Stimulated activated memory B cell treated with anti-CD40 and anti-IgM and Interleukin-4, amounts not matched to agents 10 μg/mL and 1 μg/mL and 100 μg/mL, for 72 hours (primary cell): ENCODE data around the gene FEZF2.

Experiments used
- ATAC-seq: fragments of 150-1000 bp; cut with Tn5 transposase; 2 replicates; pipeline ENCODE4 v1.10.0; 2021
- H3K27ac Mint-ChIP-seq: one replicate; pipeline ENCODE4 v1.8.0; 2022; ENCODE audit warnings: mild to moderate bottlenecking, mixed read lengths
- H3K27me3 Mint-ChIP-seq: one replicate; pipeline ENCODE4 v1.8.0; 2022; ENCODE audit warnings: mixed read lengths
- H3K36me3 Mint-ChIP-seq: one replicate; pipeline ENCODE4 v1.8.0; 2022; ENCODE audit warnings: mixed read lengths
- H3K4me1 Mint-ChIP-seq: one replicate; pipeline ENCODE4 v1.8.0; 2022; ENCODE audit warnings: mixed read lengths
- H3K4me3 Mint-ChIP-seq: one replicate; pipeline ENCODE4 v1.8.0; 2022; ENCODE audit warnings: mild to moderate bottlenecking, moderate library complexity, mixed read lengths
- H3K9me3 Mint-ChIP-seq: one replicate; pipeline ENCODE4 v1.8.0; 2022; ENCODE audit warnings: mixed read lengths

The FEZF2 gene

DNA sequence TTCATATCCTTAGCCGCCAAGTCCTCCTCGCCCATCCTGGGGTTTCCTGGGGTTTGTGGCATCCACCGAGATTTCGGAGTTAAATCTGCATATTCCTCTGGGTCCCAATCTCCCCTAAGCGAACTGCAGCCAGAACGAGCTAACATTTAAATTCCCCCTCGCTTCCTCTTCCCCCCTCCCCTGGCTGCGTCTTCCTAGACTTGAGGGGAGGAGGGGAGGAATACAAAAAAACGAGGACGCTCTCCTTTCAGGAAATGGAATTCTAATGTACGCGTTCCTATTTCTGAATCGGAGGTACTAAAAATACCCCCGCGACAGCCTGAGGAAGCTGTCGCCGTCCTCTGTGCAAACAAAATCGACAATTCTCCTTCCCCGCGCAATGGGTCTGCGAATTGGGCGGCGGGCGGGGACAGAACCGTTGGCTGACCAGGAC, 5.6 kb downstream of the FEZF2 start:
- no peak for ATAC-seq
- Mint-ChIP-seq H3K4me1 (no peaks in the 10 kb centered on the region), H3K27ac (no peak overlapping the region), H3K4me3 (no peak overlapping the region), H3K27me3 (peaks cover 78% of the 10 kb centered on the region), H3K36me3 (no peaks in the 10 kb centered on the region), H3K9me3 (no peaks in the 10 kb centered on the region)

DNA sequence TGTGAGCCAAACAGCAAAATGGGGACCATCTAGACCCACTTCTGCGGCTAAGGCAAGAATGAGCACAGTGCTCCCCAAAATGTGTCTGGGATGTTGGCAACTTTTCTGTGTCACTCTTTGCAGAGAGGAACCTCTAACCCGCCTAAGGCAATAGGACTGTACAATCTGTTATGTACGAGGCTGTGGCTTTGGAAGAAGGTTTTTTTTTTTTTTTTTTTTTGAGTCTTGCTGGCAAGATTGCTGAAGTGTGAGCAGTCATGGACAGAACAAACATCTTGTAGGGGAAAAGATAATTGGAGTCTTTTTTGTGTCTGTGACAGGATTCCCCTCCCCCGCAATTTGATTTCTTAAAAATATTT, 7.2 kb downstream of the FEZF2 start:
- H3K4me3 Mint-ChIP-seq, result no peak overlapping the region
- H3K4me1 Mint-ChIP-seq, result no peaks in the 10 kb centered on the region
- H3K27ac Mint-ChIP-seq, result no peak overlapping the region
- H3K27me3 Mint-ChIP-seq, result peaks cover 64% of the 10 kb centered on the region
- no peaks in the 10 kb centered on the region for H3K9me3 Mint-ChIP-seq
- H3K36me3 Mint-ChIP-seq, result no peaks in the 10 kb centered on the region
- no peak for ATAC-seq

GRCh38 chr3:62365391-62366125, 7.8 kb downstream of the FEZF2 start:
- peaks cover 58% of the 10 kb centered on the region for H3K27me3 Mint-ChIP-seq
- H3K27ac Mint-ChIP-seq, result no peak overlapping the region
- no peak overlapping the region for H3K4me3 Mint-ChIP-seq
- no peak for ATAC-seq
- no peaks in the 10 kb centered on the region for H3K9me3 Mint-ChIP-seq
- no peaks in the 10 kb centered on the region for H3K4me1 Mint-ChIP-seq
- no peaks in the 10 kb centered on the region for H3K36me3 Mint-ChIP-seq

GRCh38 chr3:62364191-62364590, 9.2 kb downstream of the FEZF2 start:
- no peak for ATAC-seq
- no peaks in the 10 kb centered on the region for H3K36me3 Mint-ChIP-seq
- no peak overlapping the region for H3K27ac Mint-ChIP-seq
- no peaks in the 10 kb centered on the region for H3K4me1 Mint-ChIP-seq
- no peaks in the 10 kb centered on the region for H3K9me3 Mint-ChIP-seq
- H3K27me3 Mint-ChIP-seq, result peaks cover 45% of the 10 kb centered on the region
- H3K4me3 Mint-ChIP-seq, result no peak overlapping the region

DNA sequence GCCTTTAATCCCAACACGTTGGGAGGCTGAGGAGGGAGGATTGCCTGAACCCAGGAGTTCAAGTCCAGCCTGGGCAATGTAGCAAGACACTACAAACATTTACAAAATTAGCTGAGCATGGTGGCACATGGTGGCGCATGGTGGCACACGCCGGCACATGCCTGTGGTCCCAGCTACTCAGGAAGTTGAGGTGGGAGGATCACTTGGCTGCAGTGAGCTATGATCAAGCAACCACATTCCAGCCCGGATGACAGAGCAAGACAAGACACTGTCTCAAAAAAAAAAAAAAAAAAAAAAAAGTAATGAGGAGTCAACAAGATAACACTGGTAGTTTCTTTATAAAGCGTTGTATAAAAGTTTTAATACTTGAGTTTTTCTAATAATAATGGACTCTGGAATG, 10.1 kb downstream of the FEZF2 start:
- no peaks in the 10 kb centered on the region for H3K9me3 Mint-ChIP-seq
- ATAC-seq, result no peak
- no peak overlapping the region for H3K27ac Mint-ChIP-seq
- peaks cover 36% of the 10 kb centered on the region for H3K27me3 Mint-ChIP-seq
- no peaks in the 10 kb centered on the region for H3K36me3 Mint-ChIP-seq
- H3K4me1 Mint-ChIP-seq, result no peaks in the 10 kb centered on the region
- H3K4me3 Mint-ChIP-seq, result no peak overlapping the region

GRCh38 chr3:62361824-62362223, 11.5 kb downstream of the FEZF2 start:
- Mint-ChIP-seq H3K4me3 (no peak overlapping the region), H3K27ac (no peak overlapping the region), H3K36me3 (no peaks in the 10 kb centered on the region), H3K27me3 (peaks cover 21% of the 10 kb centered on the region), H3K9me3 (no peaks in the 10 kb centered on the region), H3K4me1 (no peaks in the 10 kb centered on the region)
- no peak for ATAC-seq

- Mint-ChIP-seq H3K9me3 (no peaks in the 10 kb centered on the region), H3K27ac (no peak overlapping the region), H3K4me3 (no peak overlapping the region), H3K36me3 (no peaks in the 10 kb centered on the region), H3K4me1 (no peaks in the 10 kb centered on the region), H3K27me3 (peaks cover 15% of the 10 kb centered on the region)
- no peak for ATAC-seq
Observed at GRCh38 chr3:62361261-62361660, 12.1 kb downstream of the FEZF2 start.

DNA sequence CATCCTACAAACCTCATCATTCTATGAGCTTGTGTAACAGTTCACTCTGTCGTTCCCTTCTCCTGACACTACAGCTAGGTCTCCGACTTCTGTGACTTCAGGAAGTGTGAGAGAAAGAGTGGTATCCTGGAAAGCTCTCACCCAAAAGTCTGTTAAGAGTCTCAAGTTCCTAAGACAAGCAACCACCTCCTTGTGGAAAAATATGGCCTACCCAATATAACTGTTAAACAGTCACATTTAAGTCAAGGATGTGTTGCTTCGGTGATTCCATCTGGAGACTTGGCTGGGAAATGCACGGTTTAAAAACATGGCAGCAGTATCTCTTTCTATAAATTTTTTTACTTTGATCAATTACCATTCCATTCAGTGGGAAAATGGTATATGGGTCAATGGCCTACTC, 13.8 kb downstream of the FEZF2 start:
- Mint-ChIP-seq H3K9me3 (no peaks in the 10 kb centered on the region), H3K36me3 (no peaks in the 10 kb centered on the region), H3K27me3 (no peaks in the 10 kb centered on the region), H3K4me1 (no peaks in the 10 kb centered on the region), H3K27ac (no peak overlapping the region), H3K4me3 (no peak overlapping the region)
- ATAC-seq, result no peak

DNA sequence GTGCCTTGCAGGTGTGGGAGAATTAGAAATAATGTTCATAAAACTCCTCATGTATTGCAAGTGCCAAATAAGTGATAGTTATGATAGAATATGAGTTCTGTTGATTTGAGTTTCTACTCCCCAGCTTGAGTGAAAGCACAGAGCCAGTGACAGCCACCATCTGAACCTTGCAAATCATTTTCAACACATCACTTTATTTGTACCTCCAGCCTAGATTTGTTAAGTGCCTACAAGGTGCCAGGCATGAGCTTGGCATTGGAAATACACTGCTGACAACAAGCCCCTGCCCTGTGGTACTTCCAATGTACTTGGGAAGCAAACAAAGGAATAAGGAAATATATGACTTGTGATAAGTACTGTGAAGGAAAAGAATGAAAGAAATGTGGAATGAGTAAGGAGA, 17.0 kb downstream of the FEZF2 start:
- no peaks in the 10 kb centered on the region for H3K4me1 Mint-ChIP-seq
- H3K9me3 Mint-ChIP-seq, result no peaks in the 10 kb centered on the region
- H3K4me3 Mint-ChIP-seq, result no peak overlapping the region
- no peaks in the 10 kb centered on the region for H3K27me3 Mint-ChIP-seq
- no peaks in the 10 kb centered on the region for H3K36me3 Mint-ChIP-seq
- H3K27ac Mint-ChIP-seq, result no peak overlapping the region
- ATAC-seq, result no peak

DNA sequence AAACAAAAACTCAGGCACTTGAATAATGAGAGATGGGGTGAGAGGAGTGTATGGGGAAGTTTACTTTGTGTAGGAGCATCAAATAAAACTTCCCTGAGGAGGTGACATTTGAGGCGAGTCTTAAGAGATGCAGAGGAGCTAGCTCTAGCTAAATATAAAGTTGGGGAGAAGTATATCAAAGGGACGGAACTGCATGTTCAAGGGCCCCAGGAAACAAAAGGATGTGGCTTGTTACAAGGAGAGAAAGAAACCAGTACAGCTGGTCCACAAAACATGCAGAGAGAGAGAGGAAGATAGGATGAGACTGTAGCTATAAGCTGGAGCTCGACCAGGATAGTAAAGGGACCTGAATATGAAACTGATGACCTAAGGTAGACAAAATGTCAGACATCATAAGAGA, 17.6 kb downstream of the FEZF2 start:
- no peaks in the 10 kb centered on the region for H3K36me3 Mint-ChIP-seq
- no peak for ATAC-seq
- H3K9me3 Mint-ChIP-seq, result no peaks in the 10 kb centered on the region
- H3K27me3 Mint-ChIP-seq, result no peaks in the 10 kb centered on the region
- no peaks in the 10 kb centered on the region for H3K4me1 Mint-ChIP-seq
- no peak overlapping the region for H3K27ac Mint-ChIP-seq
- no peak overlapping the region for H3K4me3 Mint-ChIP-seq

DNA sequence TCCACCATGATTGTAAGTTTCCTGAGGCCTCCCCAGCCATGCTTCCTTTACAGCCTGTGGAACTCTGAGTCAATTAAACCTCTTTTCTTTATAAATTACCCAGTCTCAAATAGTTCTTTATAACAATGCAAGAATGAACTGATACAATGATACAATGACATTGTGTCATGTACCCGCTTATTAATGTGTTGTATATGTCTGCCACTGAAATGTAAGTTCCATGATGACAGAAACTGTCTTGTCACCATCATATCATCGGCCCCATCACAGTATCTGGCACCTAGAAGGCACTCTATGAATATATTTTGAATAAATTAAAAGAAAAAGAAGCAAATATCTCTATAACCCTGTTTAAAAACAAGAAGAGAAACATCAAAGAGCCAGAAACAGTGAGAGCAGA, 29.6 kb downstream of the FEZF2 start:
- H3K36me3 Mint-ChIP-seq, result no peaks in the 10 kb centered on the region
- no peaks in the 10 kb centered on the region for H3K4me1 Mint-ChIP-seq
- peaks cover 23% of the 10 kb centered on the region for H3K27me3 Mint-ChIP-seq
- no peak overlapping the region for H3K27ac Mint-ChIP-seq
- no peak for ATAC-seq
- no peak overlapping the region for H3K4me3 Mint-ChIP-seq
- H3K9me3 Mint-ChIP-seq, result peaks cover 7% of the 10 kb centered on the region

- Mint-ChIP-seq H3K4me3 (no peak overlapping the region), H3K27me3 (no peaks in the 10 kb centered on the region), H3K4me1 (no peaks in the 10 kb centered on the region), H3K27ac (no peak overlapping the region), H3K9me3 (no peaks in the 10 kb centered on the region), H3K36me3 (no peaks in the 10 kb centered on the region)
- no peak for ATAC-seq
Observed at GRCh38 chr3:62335196-62335595, 38.2 kb downstream of the FEZF2 start.

- no peak overlapping the region for H3K27ac Mint-ChIP-seq
- no peaks in the 10 kb centered on the region for H3K27me3 Mint-ChIP-seq
- no peaks in the 10 kb centered on the region for H3K36me3 Mint-ChIP-seq
- H3K9me3 Mint-ChIP-seq, result no peaks in the 10 kb centered on the region
- H3K4me3 Mint-ChIP-seq, result no peak overlapping the region
- no peak for ATAC-seq
- no peaks in the 10 kb centered on the region for H3K4me1 Mint-ChIP-seq
Observed at GRCh38 chr3:62332835-62333244, 40.5 kb downstream of the FEZF2 start.

DNA sequence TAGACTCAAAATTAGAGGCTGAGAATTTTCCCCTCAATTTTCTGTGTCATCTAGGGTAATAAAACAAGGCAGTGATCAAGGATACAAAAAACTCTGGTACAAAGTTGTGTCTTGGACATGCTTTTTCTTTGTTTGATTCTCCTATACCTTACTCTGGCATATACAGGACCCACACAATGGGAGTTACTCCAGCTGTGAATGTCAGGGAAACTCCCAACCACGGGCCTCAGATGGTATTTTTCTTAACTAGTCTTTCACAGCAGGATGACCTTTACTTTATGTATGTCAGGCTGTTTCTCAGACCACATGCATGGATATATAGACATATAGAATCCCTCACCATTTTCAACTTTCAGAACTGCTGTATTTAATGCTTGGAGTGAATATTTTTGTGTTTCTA, 41.3 kb downstream of the FEZF2 start:
- no peak overlapping the region for H3K27ac Mint-ChIP-seq

GRCh38 chr3:62329971-62330370, 43.4 kb downstream of the FEZF2 start:
- Mint-ChIP-seq H3K4me1 (no peaks in the 10 kb centered on the region), H3K27me3 (no peaks in the 10 kb centered on the region)

More for the DNA sequence above, 41.3 kb downstream of the FEZF2 start:
- ATAC-seq, result peak; percentile 16
- Mint-ChIP-seq H3K4me1 (no peaks in the 10 kb centered on the region), H3K27me3 (no peaks in the 10 kb centered on the region), H3K36me3 (no peaks in the 10 kb centered on the region), H3K4me3 (no peak overlapping the region), H3K9me3 (no peaks in the 10 kb centered on the region)

DNA sequence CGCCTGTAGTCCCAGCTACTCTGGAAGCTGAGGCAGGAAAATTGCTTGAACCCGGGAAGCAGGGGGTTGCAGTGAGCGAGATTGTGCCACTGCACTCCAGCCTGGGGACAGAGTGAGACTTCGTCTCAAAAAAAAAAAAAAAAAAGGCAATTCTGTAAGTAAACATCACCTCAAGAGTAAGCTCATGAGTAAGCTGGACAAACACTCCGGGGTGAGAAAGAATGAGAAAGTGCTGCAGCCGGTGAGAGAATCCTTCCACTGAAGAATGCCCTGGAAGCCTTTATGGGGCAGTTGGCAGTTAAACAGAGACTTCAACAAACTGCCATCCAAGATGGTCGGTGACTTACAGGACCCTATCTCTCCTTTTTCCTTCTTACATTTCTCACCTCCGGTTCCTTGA, 47.5 kb downstream of the FEZF2 start:
- Mint-ChIP-seq H3K4me1 (no peaks in the 10 kb centered on the region), H3K27ac (no peak overlapping the region)

More at GRCh38 chr3:62329971-62330370, 43.4 kb downstream of the FEZF2 start:
- Mint-ChIP-seq H3K4me3 (no peak overlapping the region), H3K9me3 (no peaks in the 10 kb centered on the region), H3K27ac (no peak overlapping the region), H3K36me3 (no peaks in the 10 kb centered on the region)
- no peak for ATAC-seq

More for the DNA sequence above, 47.5 kb downstream of the FEZF2 start:
- H3K4me3 Mint-ChIP-seq, result no peak overlapping the region
- no peaks in the 10 kb centered on the region for H3K27me3 Mint-ChIP-seq
- H3K36me3 Mint-ChIP-seq, result peaks cover 6% of the 10 kb centered on the region
- no peak for ATAC-seq
- peaks cover under 1% of the 10 kb centered on the region for H3K9me3 Mint-ChIP-seq
